GM12878 (cell line): ENCODE results near the gene LEMD2. TPM values are rescaled to one million over a fixed set of nuclear protein-coding genes. Genes with fewer than 3 reads are reported as not detected.

Source experiments
- ATAC-seq: fragments of 200-7000 bp; cut with Tn5 transposase; 3 replicates; pipeline ENCODE4 v1.9.1; 2020; ENCODE audit warnings: mild to moderate bottlenecking, moderate library complexity
- BruUV-seq: library from RNA; stranded (reverse); fragments of 400-500 nt; replicated peaks from 2 replicates; lab custom pipeline; 2021; lab: Mats Ljungman, UMichigan
- CTCF ChIA-PET: fragments of 300-600 bp; sonication (Branson Sonifier 250); formaldehyde crosslinking; extraction: SDS; loops from one replicate; lab custom pipeline; 2021; ENCODE audit warnings: inconsistent platforms; lab: Yijun Ruan, JAX
- POLR2A ChIA-PET: fragments of 350-600 bp; formaldehyde crosslinking; extraction: SDS; loops from one replicate; lab custom pipeline; 2021; ENCODE audit warnings: inconsistent platforms; lab: Charles Lee
- RAD21 ChIA-PET: fragments of 300-600 bp; sonication (Branson Sonifier 250); formaldehyde crosslinking; loops from one replicate; lab custom pipeline; 2023; ENCODE audit warnings: antibody characterized with exemption; ENCODE audit not compliant: unreplicated experiment; lab: Charles Lee
- SMC1A ChIA-PET: fragments of 300-600 bp; sonication (Branson Sonifier 250); formaldehyde crosslinking; loops from one replicate; lab custom pipeline; 2023; ENCODE audit not compliant: unreplicated experiment, uncharacterized antibody; lab: Charles Lee
- DNase-seq: peaks from one replicate; pipeline ENCODE4 v3.0.0-alpha.2; 2011; ENCODE audit warnings: low read depth, low spot score
- FAIRE-seq: peaks from 3 replicates; lab custom pipeline; 2011; peaks lifted over from hg19 to GRCh38; lab: Jason Lieb, UNC
- H2AFZ ChIP-seq: 2 replicates; pipeline ENCODE4 v1.6.0; 2011; ENCODE audit warnings: low read depth, low read length, control low read depth; ENCODE audit not compliant: control insufficient read depth
- H3K27ac ChIP-seq: 2 replicates; pipeline ENCODE4 v1.5.1; 2011; ENCODE audit warnings: control low read depth; ENCODE audit not compliant: control insufficient read depth, insufficient read depth
- H3K27me3 ChIP-seq, 2 experiments: replicated peaks in 1 of 2; 2 replicates each; pipeline versions ENCODE4 v1.6.0 to v1.6.1; 2011; ENCODE audit warnings: low read length in 1 of 2; ENCODE audit not compliant: control insufficient read depth in 2 of 2, insufficient read depth in 2 of 2
- H3K36me3 ChIP-seq, 2 experiments: 2 replicates each; pipeline ENCODE4 v1.5.1; 2011; ENCODE audit warnings: low read length in 1 of 2; ENCODE audit not compliant: control insufficient read depth in 2 of 2, insufficient read depth in 2 of 2
- H3K4me1 ChIP-seq: 2 replicates; pipeline ENCODE4 v1.6.1; 2011; ENCODE audit warnings: mild to moderate bottlenecking, low read length, moderate library complexity, mixed read lengths; ENCODE audit not compliant: control insufficient read depth, insufficient read depth
- H3K4me2 ChIP-seq: 2 replicates; pipeline ENCODE4 v1.6.0; 2011; ENCODE audit warnings: control low read depth; ENCODE audit not compliant: control insufficient read depth, insufficient read depth
- H3K4me3 ChIP-seq: fragments of 200-600 bp; sonication (generic); 2 replicates; pipeline ENCODE4 v1.5.1; 2016
- H3K79me2 ChIP-seq: 2 replicates; pipeline ENCODE4 v1.6.0; 2011; ENCODE audit warnings: low read length; ENCODE audit not compliant: control insufficient read depth, insufficient read depth
- H3K9ac ChIP-seq: 2 replicates; pipeline ENCODE4 v1.8.0; 2011; ENCODE audit warnings: low read length, control low read depth, mixed read lengths; ENCODE audit not compliant: control insufficient read depth, insufficient read depth
- H3K9me3 ChIP-seq: replicated peaks from 3 replicates; pipeline ENCODE4 v1.5.1; 2011; ENCODE audit warnings: mild to moderate bottlenecking, low read length; ENCODE audit not compliant: control insufficient read depth, insufficient read depth
- H4K20me1 ChIP-seq: 2 replicates; pipeline ENCODE4 v1.6.0; 2011; ENCODE audit not compliant: control insufficient read depth, insufficient read depth
- CBX3 ChIP-seq: fragments of 200-600 bp; sonication (generic); IDR thresholded peaks from 2 replicates; pipeline ENCODE4 v1.6.1; 2016; ENCODE audit warnings: low read depth, borderline replicate concordance
- CBX5 ChIP-seq: sonication (generic); IDR thresholded peaks from 2 replicates; pipeline ENCODE4 v1.6.1; 2016; ENCODE audit warnings: low read depth, moderate library complexity, mild to moderate bottlenecking, inconsistent platforms
- CEBPB ChIP-seq, 2 experiments: fragments of 150-350 bp in 1 of 2; IDR thresholded peaks; 2 replicates each; pipeline ENCODE4 v1.6.1; 2012 to 2014; ENCODE audit warnings: low read depth in 2 of 2, low read length in 2 of 2, borderline replicate concordance in 1 of 2, inconsistent platforms in 1 of 2
- CEBPZ ChIP-seq: fragments of 150-350 bp; IDR thresholded peaks from 2 replicates; pipeline ENCODE4 v1.6.1; 2016; ENCODE audit warnings: low read depth, low read length
- E2F4 ChIP-seq: IDR thresholded peaks from 2 replicates; pipeline ENCODE4 v1.6.1; 2012; ENCODE audit warnings: low read depth, low read length, improper control_type of control experiment
- HCFC1 ChIP-seq: fragments of 150-350 bp; IDR thresholded peaks from 2 replicates; pipeline ENCODE4 v1.6.1; 2014; ENCODE audit warnings: low read length
- HSF1 ChIP-seq: fragments of 150-350 bp; IDR thresholded peaks from 2 replicates; pipeline ENCODE4 v1.6.1; 2014; ENCODE audit warnings: mild to moderate bottlenecking, low read depth, low read length
- IRF4 ChIP-seq: IDR thresholded peaks from 2 replicates; pipeline ENCODE4 v1.6.1; 2011; ENCODE audit warnings: low read depth, low read length
- NKRF ChIP-seq: fragments of 450-650 bp; conservative IDR thresholded peaks from 2 replicates; pipeline ENCODE4 v1.6.1; 2017; ENCODE audit warnings: mild to moderate bottlenecking, moderate library complexity
- TCF7 ChIP-seq: IDR thresholded peaks from 2 replicates; pipeline ENCODE4 v1.6.1; 2014; ENCODE audit warnings: antibody characterized with exemption, borderline replicate concordance
- YBX1 ChIP-seq: fragments of 450-650 bp; IDR thresholded peaks from 2 replicates; pipeline ENCODE4 v1.6.1; 2016; ENCODE audit warnings: antibody characterized with exemption
- ZNF24 ChIP-seq: fragments of 450-650 bp; IDR thresholded peaks from 2 replicates; pipeline ENCODE4 v1.6.1; 2017; ENCODE audit warnings: antibody characterized with exemption, mild to moderate bottlenecking
- ZNF274 ChIP-seq: IDR thresholded peaks from one replicate; pipeline ENCODE4 v1.8.0; 2011; ENCODE audit not compliant: insufficient read length, insufficient read depth
- ZSCAN29 ChIP-seq: fragments of 450-650 bp; IDR thresholded peaks from 2 replicates; pipeline ENCODE4 v1.6.1; 2017; ENCODE audit warnings: mild to moderate bottlenecking, moderate library complexity
- WGBS: methylation state at CpG from one replicate; pipeline ENCODE4 v1.1.6; 2016; ENCODE audit warnings: low lambda C conversion rate; ENCODE audit not compliant: insufficient replicate concordance, insufficient coverage; ENCODE audit errors: missing lambda C conversion rate; 5-methylcytosine and 5-hydroxymethylcytosine counted together
- in situ Hi-C: fragments of 300-500 bp; cut with MboI; formaldehyde crosslinking; loops from 9 replicates; pipeline ENCODE4 v1.14.3; 2018; ENCODE audit warnings: mixed read lengths
- intact Hi-C: fragments of 100-400 bp; cut with micrococcal nuclease; formaldehyde crosslinking; loops from one replicate; pipeline ENCODE4 v1.14.2; 2022; ENCODE audit not compliant: unreplicated experiment
- polyA plus RNA-seq, 11 experiments: library from polyadenylated mRNA; depleted of rRNA in 4 of 11; unstranded in 6 of 11; stranded (reverse) in 5 of 11; fragments of >200 nt; fragmentation: Nextera tagmentation in 4 of 11; fragmentation: Illumina TruSeq in 1 of 11; extraction: Ambion mirVana in 4 of 11; extraction: Trizol in 1 of 11; gene quantifications; 1 replicate in 1 of 11; 2 replicates in 10 of 11; pipeline versions ENCODE4 v1.2.1 to v1.2.3, GENCODE V29; 2011 to 2016; ENCODE audit warnings: inconsistent platforms in 2 of 11, missing spikeins in 2 of 11, low read depth in 1 of 11
- total RNA-seq, 4 experiments: library from RNA; depleted of rRNA in 3 of 4; stranded (reverse); fragments of >200 nt in 3 of 4; fragmentation: Illumina TruSeq in 1 of 4; extraction: Trizol in 1 of 4; gene quantifications; 2 replicates each; pipeline versions ENCODE4 v1.2.1 to v1.2.3, GENCODE V29; 2013 to 2021

The LEMD2 gene
- total and polyA plus RNA-seq, 10 of the 15 experiments (the other 5 are each of a cell fraction or from before 2014, with no cell fraction given) = 0.45 to 47.1 (median 22.8) TPM

GRCh38 chr6:33756211-33756954, 32.5 kb downstream of the LEMD2 start:
- H3K9me3 ChIP-seq = no peaks in the 10 kb centered on the region
- ATAC-seq (no peak), DNase-seq (no peak), FAIRE-seq (no peak)
- no peak overlapping the region for H3K4me2 ChIP-seq
- H3K9ac ChIP-seq = no peak overlapping the region
- H3K36me3 ChIP-seq = no peaks in the 10 kb centered on the region
- no peak overlapping the region for H3K4me3 ChIP-seq
- RAD21 ChIA-PET = no interaction called here
- no TSS peak for BruUV-seq
- H2AFZ ChIP-seq = no peak overlapping the region
- WGBS = 33% methylated on average over 12 of the region's 12 CpGs
- H3K79me2 ChIP-seq = no peaks in the 10 kb centered on the region
- CTCF ChIA-PET = interaction anchor here (0.6 to 7.1 kb wide), 3 partner anchors 13 to 403 kb away, joined by 3 to 40 read pairs (median 8); no protein-coding TSS in a partner anchor
- POLR2A ChIA-PET = no interaction called here
- H4K20me1 ChIP-seq = no peaks in the 10 kb centered on the region
- H3K27ac ChIP-seq = no peak overlapping the region
- SMC1A ChIA-PET = interaction anchor here (0.9 to 1.0 kb wide), 2 partner anchors 142 to 243 kb away, joined by 3 read pairs; no protein-coding TSS in a partner anchor
- intact Hi-C loops = no loop called here
- peaks cover 11% of the 10 kb centered on the region for H3K4me1 ChIP-seq
- H3K27me3 ChIP-seq = no peaks in the 10 kb centered on the region; a peak in 1 of 4 replicates
- in situ Hi-C loops = no loop called here
- TF ChIP-seq ZSCAN29 (no peak), TCF7 (no peak), ZNF24 (no peak), IRF4 (no peak), YBX1 (no peak), HCFC1 (no peak), E2F4 (no peak), CEBPB (IDR thresholded peaks at IDR 0.05; ENCODE audit: borderline replicate concordance in 1 of 2, low read depth in 2 of 2, low read length in 2 of 2) (no peak), NKRF (no peak), ZNF274 (no peak), CEBPZ (no peak), CBX3 (no peak), HSF1 (no peak), CBX5 (no peak)
